BJ (cell line): ENCODE data around the gene MPPED1. TPM values are rescaled to one million over a fixed set of nuclear protein-coding genes. Genes with fewer than 3 reads are reported as not detected.

Source experiments
- CTCF ChIA-PET: fragments of 350-600 bp; formaldehyde crosslinking; extraction: SDS; loops from one replicate; lab custom pipeline; 2021; ENCODE audit warnings: antibody characterized with exemption, inconsistent platforms; lab: Yijun Ruan, JAX
- POLR2A ChIA-PET: fragments of 300-600 bp; sonication (Branson Sonifier 250); formaldehyde crosslinking; extraction: SDS; loops from one replicate; lab custom pipeline; 2021; ENCODE audit warnings: antibody characterized with exemption; lab: Charles Lee
- DNase-seq: peaks from one replicate; pipeline ENCODE4 v3.0.0-alpha.2; 2011; ENCODE audit warnings: low read depth
- H3K27me3 ChIP-seq: 2 replicates; pipeline ENCODE4 v1.6.0; 2011; ENCODE audit warnings: low read length; ENCODE audit not compliant: control insufficient read depth, insufficient read depth
- H3K36me3 ChIP-seq: 2 replicates; pipeline ENCODE4 v1.5.1; 2011; ENCODE audit warnings: low read length; ENCODE audit not compliant: control insufficient read depth, insufficient read depth
- H3K4me3 ChIP-seq: 2 replicates; pipeline ENCODE4 v1.5.1; 2011; ENCODE audit warnings: low read depth, mild to moderate bottlenecking, control low read depth, low read length
- polyA plus RNA-seq: library from polyadenylated mRNA; depleted of rRNA; stranded (reverse); fragments of >200 nt; gene quantifications from 2 replicates; pipeline ENCODE4 v1.2.3, GENCODE V29; 2011
- TF ChIP-seq, protein P1 (sequence below): IDR thresholded peaks from 2 replicates; pipeline ENCODE4 v1.5.1; 2011; ENCODE audit warnings: low read depth, mild to moderate bottlenecking, control low read depth, inconsistent platforms, low read length, moderate library complexity; ENCODE audit not compliant: insufficient read depth

Gene MPPED1
- polyA plus RNA-seq, 1 experiment = not detected

DNA sequence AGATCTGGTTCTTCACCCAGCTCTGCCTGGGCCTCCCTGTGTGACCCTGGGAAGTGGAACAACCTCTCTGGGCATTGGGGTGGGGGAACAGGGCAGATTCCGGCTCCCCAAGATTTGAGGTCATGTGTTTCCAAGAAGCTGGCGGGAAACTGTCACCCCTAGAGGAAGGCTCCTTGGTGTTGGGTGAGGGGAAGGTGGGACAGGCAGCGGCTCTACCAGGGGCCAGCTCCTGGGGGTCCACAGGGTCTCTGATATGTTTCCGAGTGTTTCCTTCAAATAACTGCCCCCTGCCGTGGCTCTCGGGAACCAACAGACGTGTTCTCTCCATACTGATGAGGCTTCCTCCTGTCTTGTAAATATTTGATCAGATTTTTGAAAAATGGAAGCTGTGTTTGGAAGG is 78.5 kb downstream of the MPPED1 start:
- CTCF ChIA-PET = no interaction called here
- POLR2A ChIA-PET = no interaction called here

GRCh38 chr22:43491177-43491576 is 79.4 kb downstream of the MPPED1 start:
- H3K27me3 ChIP-seq = no peaks in the 10 kb centered on the region
- ChIA-PET POLR2A (no interaction called here), CTCF (no interaction called here)
- DNase-seq = no peak
- no peaks in the 10 kb centered on the region for H3K36me3 ChIP-seq
- TF ChIP-seq, protein P1, sequence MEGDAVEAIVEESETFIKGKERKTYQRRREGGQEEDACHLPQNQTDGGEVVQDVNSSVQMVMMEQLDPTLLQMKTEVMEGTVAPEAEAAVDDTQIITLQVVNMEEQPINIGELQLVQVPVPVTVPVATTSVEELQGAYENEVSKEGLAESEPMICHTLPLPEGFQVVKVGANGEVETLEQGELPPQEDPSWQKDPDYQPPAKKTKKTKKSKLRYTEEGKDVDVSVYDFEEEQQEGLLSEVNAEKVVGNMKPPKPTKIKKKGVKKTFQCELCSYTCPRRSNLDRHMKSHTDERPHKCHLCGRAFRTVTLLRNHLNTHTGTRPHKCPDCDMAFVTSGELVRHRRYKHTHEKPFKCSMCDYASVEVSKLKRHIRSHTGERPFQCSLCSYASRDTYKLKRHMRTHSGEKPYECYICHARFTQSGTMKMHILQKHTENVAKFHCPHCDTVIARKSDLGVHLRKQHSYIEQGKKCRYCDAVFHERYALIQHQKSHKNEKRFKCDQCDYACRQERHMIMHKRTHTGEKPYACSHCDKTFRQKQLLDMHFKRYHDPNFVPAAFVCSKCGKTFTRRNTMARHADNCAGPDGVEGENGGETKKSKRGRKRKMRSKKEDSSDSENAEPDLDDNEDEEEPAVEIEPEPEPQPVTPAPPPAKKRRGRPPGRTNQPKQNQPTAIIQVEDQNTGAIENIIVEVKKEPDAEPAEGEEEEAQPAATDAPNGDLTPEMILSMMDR = no peak
- no peak overlapping the region for H3K4me3 ChIP-seq

More for the DNA sequence above, 78.5 kb downstream of the MPPED1 start:
- TF ChIP-seq, protein P1 = no peak
- no peaks in the 10 kb centered on the region for H3K27me3 ChIP-seq
- no peak overlapping the region for H3K4me3 ChIP-seq
- DNase-seq = no peak
- no peaks in the 10 kb centered on the region for H3K36me3 ChIP-seq

DNA sequence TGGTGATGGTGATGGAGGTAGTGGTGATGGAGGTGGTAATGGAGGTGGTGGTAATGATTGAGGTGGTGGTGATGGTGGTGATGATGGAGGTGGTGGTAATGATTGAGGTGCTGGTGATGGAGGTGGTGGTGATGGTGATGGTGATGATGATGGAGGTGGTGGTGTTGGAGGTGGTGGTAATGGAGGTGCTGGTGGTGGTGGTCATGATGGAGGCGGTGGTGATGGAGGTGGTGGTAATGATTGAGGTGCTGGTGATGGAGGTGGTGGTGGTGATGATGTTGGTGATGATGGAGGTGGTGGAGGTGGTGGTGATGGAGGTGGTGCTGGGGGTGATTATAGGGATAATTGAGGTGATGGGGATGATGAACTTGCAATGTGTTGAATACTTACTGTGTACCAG is 79.9 kb downstream of the MPPED1 start:
- DNase-seq = no peak
- TF ChIP-seq, protein P1 = no peak

DNA sequence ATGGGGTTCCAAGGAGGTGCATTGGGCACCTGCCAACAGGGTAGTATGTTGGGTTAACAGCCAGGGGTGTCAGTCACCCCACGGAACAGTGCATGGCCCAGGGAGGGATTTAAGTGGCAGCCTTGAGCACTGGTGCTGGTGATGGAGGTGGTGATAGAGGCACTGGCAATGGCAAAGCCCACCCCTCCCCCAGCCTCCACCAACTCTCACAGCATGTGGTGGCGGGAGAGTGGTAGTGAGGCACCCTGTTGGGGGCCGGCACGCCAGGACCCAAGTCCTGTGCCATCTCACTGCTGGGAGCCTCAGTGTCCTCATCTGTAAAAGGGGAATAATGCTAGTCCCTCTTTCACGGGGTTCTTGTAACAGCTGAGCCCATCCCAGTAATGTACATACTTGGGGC is 81.5 kb downstream of the MPPED1 start:
- H3K36me3 ChIP-seq = no peaks in the 10 kb centered on the region
- no peak for DNase-seq
- POLR2A ChIA-PET = no interaction called here
- TF ChIP-seq, protein P1 = no peak
- no peak overlapping the region for H3K4me3 ChIP-seq
- no peaks in the 10 kb centered on the region for H3K27me3 ChIP-seq
- CTCF ChIA-PET = no interaction called here

More for the DNA sequence above, 79.9 kb downstream of the MPPED1 start:
- CTCF ChIA-PET = no interaction called here
- Histone ChIP-seq H3K27me3 (no peaks in the 10 kb centered on the region), H3K4me3 (no peak overlapping the region), H3K36me3 (no peaks in the 10 kb centered on the region)
- POLR2A ChIA-PET = no interaction called here

DNA sequence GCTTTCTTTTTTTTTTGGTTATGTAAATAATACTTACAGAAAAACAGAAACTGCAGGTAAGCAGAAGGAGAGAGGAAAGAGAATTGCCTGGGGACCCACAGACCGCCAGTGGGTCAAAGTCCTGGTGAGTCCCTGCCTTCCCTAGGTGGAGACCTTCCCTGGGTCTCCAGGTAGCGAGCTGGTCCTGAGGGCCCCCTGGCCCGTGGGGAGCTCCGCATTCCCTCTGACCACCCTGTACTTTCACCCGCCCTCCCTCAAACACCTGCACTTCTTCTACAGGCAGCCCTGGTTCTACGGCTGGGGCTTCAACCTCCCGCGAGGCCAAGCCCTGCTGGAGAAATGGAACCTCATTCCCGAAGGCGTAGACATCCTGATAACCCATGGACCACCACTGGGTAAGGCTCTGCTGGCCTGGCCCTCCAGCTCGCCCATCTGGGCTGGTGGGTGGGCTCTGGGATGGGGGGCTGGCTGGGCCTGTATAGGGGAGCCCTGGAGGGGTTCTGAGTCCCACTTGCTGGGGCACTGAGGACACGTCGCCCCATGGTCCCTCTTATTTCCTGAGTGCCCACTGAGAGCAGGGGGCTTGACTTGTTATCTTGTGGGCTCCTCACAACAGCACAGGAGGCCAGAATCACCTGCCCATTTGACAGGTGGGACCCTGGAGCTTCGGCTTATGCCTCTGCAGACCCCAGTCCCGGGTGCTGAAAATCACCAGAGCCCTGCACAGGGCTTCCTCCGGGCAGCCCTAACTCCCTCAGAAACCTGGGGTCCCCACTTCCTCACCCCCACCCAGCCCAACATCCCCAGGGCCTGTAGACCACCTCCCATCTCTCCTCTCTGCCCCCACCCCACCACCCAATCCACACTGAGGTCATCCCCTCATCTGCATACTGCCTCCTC is 86.4 kb downstream of the MPPED1 start:
- DNase-seq = no peak
- Histone ChIP-seq H3K36me3 (no peaks in the 10 kb centered on the region), H3K27me3 (no peaks in the 10 kb centered on the region), H3K4me3 (no peak overlapping the region)
- TF ChIP-seq, protein P1 = no peak
- ChIA-PET POLR2A (interaction anchor here (0.6 kb wide), 1 partner anchor 104 kb away, joined by 3 read pairs; no protein-coding TSS in a partner anchor), CTCF (no interaction called here)
